NCI-H1930 (cell line): ENCODE results near the gene TMBIM4.

Source experiments
- DNase-seq, 2 experiments: peaks; one replicate each; lab custom pipeline; 2025; lab: John Stamatoyannopoulos, UW

Gene TMBIM4

DNA sequence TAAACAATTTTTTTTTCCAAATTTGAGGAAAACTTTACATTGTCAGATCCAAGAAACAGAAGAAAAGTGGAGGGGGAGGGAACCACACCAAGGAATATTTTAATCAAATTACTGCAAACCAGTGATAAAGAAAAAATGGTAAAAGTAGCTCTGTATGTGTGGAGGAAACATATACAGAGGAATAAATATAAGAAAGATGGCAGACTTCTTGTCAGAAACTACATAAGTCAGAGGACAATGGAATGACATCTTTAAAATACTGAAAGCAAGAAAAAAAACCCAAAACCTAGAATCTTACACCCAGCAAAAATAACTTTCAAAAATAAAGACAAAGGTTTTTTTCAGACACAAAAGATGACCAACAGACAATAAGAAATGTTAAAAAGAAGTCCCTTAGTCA is 29.1 kb downstream of the TMBIM4 start:
- no peak for DNase-seq

GRCh38 chr12:66139328-66139727 is 30.5 kb downstream of the TMBIM4 start:
- no peak for DNase-seq

DNA sequence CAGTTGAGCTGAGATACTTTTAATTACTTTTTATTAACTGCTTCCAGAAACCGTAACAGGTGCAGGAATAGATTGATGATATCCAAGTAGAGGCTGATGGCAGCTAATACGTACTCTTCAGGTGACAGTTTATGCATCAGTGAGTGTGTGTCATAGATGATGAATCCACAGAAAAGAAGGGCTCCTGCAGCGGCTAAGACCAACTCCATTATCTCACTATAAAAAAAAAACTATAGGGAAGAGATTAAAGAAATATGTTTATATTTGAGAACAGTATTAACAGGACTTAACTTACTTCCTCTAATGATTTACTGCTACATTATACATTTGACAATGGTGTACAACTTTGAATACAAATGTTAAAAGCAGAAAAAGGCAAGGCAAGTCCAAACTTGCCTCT is 31.9 kb downstream of the TMBIM4 start:
- no peak for DNase-seq

DNA sequence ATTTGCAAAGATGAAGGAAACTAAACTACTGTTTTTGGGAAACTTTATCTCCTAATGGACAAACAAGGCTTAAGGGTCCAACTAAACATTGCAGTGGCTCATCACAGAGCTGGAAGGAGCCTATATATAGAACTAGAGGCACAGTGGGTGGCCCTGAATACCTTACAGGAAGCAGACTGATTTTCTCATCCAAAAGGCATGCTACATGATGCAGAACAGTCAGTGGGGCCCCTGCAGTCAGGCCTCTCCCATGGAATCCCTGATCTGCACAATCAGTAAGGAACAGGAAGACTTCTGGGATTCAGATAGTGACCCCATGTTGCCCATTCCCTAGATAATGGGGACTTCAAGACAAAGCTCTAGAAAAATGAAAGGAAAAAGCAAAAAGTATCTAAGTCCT is 37.4 kb downstream of the TMBIM4 start:
- DNase-seq, result no peak

DNA sequence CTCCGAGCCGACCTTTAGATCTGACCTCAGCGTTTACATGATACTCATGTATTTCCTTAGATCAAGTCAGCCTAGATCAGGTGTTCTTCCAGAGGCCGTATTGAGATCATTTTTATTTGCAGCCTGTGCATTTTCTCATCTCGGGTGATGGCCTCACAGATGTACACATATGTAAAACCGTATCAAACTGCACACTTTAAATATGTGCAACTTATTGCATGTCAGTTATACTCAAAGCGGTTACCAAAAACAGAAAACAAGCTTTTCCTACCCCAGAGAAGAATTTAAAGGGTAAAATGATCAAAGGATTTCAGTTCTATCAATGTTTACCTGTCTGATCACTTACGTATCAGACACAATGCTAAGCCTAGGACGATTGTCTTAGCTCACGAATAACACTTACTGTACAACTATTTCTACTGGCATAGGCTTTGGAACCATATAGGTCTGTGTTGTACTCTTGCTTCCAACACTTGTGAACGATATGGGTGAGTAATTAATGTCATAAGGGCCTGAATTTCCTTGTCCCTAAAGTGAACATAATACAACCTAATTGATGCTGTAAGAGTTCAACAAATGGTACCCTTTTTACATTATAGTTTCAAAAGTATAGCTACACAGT is 38.6 kb downstream of the TMBIM4 start:
- DNase-seq, result no peak

GRCh38 chr12:66130267-66131066 is 39.3 kb downstream of the TMBIM4 start, which contains the start of gene LLPH:
Gene LLPH, minus strand, starts transcription at chr12:66130750. Its CDS starts 1,644 bp downstream, at chr12:66129106.
- peak; percentile 73 to 83 for DNase-seq

DNA sequence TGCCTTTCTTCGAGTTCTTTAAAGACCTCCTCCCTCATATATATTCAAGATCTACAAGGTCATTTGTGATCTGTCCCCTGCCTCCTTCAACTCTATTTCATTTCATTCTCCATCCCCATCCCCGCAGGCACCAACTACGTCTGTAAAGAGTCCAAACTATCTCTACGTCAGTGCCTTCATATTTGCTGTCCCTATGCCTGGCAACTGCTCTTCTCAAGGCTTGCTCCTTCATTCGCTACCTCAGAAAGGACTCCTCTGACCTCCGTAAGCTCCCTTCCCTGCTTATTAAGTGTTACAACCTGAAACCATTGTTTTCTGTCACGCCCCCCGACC is 39.9 kb downstream of the TMBIM4 start:
- no peak for DNase-seq

GRCh38 chr12:66127650-66128049 is 42.1 kb downstream of the TMBIM4 start:
- no peak for DNase-seq

GRCh38 chr12:66120477-66120876 is 49.3 kb downstream of the TMBIM4 start:
- no peak for DNase-seq

- DNase-seq, result no peak
Observed at GRCh38 chr12:66119870-66120241, 49.9 kb downstream of the TMBIM4 start.

DNA sequence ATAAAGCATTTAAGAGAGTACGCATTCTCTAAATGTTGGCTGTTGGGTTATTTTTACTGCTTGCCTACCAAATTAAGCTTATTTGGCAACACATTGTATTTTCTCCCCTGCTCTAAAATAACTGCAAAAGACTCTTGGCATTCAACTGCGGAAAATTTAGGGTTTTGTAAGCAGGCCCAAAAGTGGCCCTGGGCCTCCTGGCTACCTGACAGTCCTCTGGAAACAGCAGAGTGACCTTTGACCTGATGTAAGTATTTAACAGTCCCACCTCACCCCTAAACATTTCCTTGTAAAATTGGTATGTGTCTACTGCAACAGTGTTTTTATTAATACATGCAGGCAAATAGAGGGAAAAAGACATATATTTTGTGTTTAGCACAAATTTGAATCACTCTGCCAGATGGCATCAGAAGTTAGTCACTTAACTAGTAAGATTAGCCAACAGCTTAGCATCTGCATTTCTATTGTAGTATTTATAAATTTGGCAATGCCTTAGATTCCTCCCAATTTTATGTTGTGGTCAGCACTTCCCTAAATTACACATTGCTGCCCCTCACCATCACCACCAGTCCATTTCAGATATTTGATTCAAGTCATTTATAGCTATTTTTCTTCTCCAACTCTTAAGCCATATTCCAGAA is 50.4 kb downstream of the TMBIM4 start:
- DNase-seq, result no peak

DNA sequence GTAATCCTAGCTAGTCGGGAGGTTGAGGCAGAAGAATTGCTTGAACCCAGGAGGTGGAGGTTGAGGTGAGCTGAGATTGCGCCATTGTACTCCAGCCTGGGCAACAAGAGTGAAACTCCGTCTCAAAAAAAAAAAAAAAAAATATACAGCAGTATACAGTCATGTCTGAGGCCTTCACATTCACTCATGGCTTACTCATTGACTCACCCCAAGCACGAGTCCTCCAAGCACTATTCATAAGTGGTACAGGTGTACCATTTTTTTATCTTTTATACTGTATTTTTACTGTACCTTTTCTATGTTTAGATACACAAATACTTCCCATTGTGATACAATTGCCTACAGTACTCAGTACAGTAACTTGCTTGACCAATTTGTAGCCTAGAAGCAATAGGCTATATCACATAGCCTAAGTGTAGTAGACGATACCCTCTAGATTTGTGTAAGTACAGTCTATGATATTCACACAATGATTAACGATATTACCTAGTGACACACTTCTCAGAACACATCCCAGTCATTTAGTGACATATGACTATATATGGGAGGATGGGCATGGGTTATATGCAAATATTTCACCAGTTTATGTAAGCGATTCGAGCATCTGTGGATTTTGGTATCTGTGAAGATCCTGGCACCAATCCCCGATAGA is 51.4 kb downstream of the TMBIM4 start:
- DNase-seq, result no peak

DNA sequence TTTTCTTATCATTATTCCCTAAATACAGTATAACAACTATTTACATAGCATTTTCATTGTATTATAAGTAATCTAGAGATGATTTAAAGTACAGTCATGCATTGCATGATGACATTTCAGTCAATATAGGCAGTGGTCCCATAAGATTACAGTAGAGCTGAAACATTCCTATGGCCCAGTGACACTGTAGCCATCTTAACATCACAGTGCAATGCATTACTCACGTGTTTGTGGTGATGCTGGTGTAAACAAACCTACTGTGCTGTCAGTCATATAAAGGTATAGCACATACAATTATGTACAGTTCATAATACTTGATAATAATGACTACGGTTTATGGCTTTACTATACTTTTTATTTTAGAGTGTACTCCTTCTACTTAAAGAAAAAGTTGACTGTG is 52.6 kb downstream of the TMBIM4 start:
- no peak for DNase-seq

DNA sequence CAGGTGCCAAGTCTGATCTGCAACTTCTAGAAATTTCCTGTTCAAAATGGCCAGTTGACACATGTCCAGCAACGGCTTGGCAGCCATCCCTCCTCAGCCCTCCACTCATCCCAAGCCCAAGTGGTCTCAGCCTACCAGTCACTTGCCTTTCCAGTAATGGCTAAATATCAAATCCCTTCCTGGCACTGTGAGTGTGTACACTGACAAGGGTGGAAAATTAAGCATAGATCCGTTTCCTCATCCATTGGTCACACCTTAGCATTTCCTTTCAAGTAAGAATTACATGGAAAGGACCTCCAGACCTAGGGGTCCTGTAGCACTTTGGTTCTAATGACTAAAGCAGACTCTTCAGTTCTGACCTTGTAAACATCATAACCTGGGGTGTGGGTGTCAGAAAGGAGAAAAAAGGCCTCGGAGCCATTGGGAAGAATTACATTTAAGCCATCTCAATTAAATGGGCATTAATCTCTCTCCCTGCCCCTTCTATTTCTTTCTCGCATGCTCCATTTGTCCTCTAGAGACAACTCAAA is 54.7 kb downstream of the TMBIM4 start:
- DNase-seq, result no peak

DNA sequence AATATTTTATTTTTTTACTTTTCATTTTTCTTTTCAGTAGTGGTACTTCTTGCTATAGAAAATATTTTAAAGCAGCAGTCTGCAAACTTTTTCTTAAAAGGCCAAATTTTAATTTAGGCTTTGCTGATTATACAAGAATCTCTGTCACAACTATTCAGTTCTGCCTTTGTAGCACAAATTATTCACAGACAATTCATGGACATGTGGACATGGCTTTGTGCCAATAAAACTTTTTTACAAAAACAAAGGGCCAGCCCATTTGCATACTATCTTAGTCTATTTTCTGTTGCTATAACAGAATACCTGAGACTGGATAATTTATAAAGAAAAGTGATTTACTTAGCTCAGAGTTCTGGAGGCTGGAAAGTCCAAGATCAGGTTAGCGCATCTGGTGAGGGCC is 56.3 kb downstream of the TMBIM4 start:
- no peak for DNase-seq

DNA sequence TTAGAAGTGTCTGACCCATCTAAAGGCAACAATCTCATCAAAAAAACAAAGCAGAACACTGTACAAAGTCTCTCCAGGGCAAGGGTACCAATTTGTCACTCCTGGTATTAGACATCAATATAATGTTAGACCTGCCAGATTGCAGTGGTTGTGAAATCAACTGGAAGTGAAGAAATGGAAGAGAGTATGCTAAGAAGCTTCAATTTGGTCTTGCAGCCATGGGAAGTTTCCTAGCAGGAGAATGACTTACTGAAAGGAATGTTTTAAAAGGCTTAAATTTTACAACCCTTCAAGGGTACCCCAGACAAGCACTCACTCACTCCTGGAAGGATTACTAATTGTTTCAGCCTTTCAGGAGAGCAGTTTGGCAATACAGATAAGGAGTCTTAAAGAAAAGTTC is 58.2 kb downstream of the TMBIM4 start:
- DNase-seq, result no peak

DNA sequence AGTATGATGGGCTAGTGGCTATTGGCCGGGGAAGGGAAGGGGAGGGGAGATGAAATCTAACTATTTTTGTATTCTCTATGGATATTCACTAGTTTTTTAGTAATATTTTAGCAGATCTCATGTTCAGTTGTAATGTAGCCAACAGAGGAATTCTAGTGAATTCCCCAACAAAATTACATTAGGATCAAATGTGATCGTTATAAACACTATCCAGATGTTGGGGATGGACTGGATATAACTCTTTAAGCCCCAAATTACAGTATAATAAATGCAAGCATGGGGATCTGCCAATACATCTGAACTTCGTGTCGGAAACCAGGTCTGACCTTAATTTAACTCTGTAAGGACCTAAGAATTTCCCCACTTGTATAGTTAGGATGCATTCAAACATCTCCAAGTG is 60.7 kb downstream of the TMBIM4 start:
- DNase-seq, result no peak

- DNase-seq, result no peak
Observed at GRCh38 chr12:66108386-66108785, 61.4 kb downstream of the TMBIM4 start.

- peak; percentile 59 to 81 for DNase-seq
Observed at GRCh38 chr12:66107451-66107915, 62.3 kb downstream of the TMBIM4 start.

- DNase-seq, result no peak
Observed at GRCh38 chr12:66103016-66103913, 66.5 kb downstream of the TMBIM4 start.

DNA sequence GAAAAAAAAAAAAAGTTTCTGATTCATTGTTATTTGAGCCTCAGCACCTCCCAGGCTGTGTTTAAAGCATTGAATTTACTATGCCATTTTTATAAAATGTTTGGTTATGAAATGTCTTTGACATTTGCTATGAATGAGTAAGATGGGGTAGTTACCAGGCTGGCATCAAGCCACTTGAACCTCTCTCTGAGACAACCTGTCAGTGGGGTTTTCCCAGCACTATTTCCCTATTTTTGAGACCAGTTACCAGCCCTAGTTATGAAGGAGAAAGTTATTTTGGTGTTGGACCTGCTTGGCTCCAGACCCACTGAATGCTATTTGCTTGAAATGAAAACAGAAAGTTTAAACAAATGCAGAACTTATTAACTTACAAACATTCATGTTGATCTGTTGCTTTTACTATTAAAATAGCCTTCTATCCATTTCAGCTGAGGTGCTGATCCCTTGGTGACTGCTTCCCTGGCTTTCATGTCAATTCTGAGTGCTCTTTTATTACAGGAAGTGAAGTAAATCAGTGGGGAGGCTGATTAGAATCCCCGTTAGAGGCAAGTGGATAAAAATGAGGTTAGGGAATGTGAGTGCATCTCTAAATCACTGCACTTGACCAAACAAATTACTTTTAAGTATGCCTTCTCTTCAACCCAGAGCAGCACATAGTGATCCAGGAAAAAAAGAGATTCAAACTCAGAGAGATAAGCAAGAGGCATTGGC is 77.1 kb downstream of the TMBIM4 start:
- DNase-seq, result no peak
